ENCODE measurements around the gene ADAM17.

The ADAM17 gene

GRCh38 chr2:9465170-9465569 is 90.5 kb downstream of the ADAM17 start:
- FAIRE-seq = no peak

- no peak for FAIRE-seq
Measured at GRCh38 chr2:9463698-9464034, 92.0 kb downstream of the ADAM17 start.

GRCh38 chr2:9462886-9463697 is 92.5 kb downstream of the ADAM17 start:
- no peak for FAIRE-seq

- FAIRE-seq = no peak
Measured at GRCh38 chr2:9462313-9462712, 93.3 kb downstream of the ADAM17 start.

GRCh38 chr2:9461079-9461478 is 94.6 kb downstream of the ADAM17 start:
- FAIRE-seq = no peak

- FAIRE-seq = no peak
Measured at GRCh38 chr2:9460441-9461017, 95.1 kb downstream of the ADAM17 start.

GRCh38 chr2:9451231-9451630 is 104.4 kb downstream of the ADAM17 start:
- FAIRE-seq = no peak

- no peak for FAIRE-seq
Measured at GRCh38 chr2:9445089-9445488, 110.5 kb downstream of the ADAM17 start.

GRCh38 chr2:9443526-9443925 is 112.1 kb downstream of the ADAM17 start:
- no peak for FAIRE-seq

- no peak for FAIRE-seq
Measured at GRCh38 chr2:9441556-9441955, 114.1 kb downstream of the ADAM17 start.

GRCh38 chr2:9440058-9440727 is 115.4 kb downstream of the ADAM17 start:
- FAIRE-seq = peak; percentile 43

- no peak for FAIRE-seq
Measured at GRCh38 chr2:9439536-9439935, 116.1 kb downstream of the ADAM17 start.

All from A204.1 (cell line).